Omental fat pad (tissue), 4 donors: ENCODE results near the gene RAB1A. TPM values are rescaled to one million over a fixed set of nuclear protein-coding genes. Genes with fewer than 3 reads are reported as not detected.
"Not testable (repeated sequence)": the region's sequence is repeated elsewhere in the genome, so short reads cannot be mapped to it uniquely, and the experiment has no call there.

ENCODE experiments used
- ATAC-seq: fragments of 150-250 bp; one replicate; pipeline ENCODE4 v1.9.1; 2016; ENCODE audit warnings: mild to moderate bottlenecking, moderate library complexity; ENCODE audit not compliant: low FRiP score
- DNase-seq: peaks from one replicate; pipeline ENCODE4 v3.0.0-alpha.2; 2019; ENCODE audit warnings: low spot score
- total RNA-seq, 4 donors: library from RNA; depleted of rRNA; stranded (reverse); fragments of >200 nt; gene quantifications; one replicate each; pipeline ENCODE4 v1.1.0, GENCODE V29; 2016
- TF ChIP-seq, protein P1 (sequence below), 3 donors: fragments of 450-650 bp; IDR thresholded peaks; one replicate each; pipeline ENCODE4 v1.5.1; 2016 to 2017; ENCODE audit warnings: antibody characterized with exemption in 3 of 3, mild to moderate bottlenecking in 3 of 3, moderate library complexity in 2 of 3

Gene RAB1A
- total RNA-seq, 4 donors from 2014 or later: 100 to 177 (median 113) TPM

DNA sequence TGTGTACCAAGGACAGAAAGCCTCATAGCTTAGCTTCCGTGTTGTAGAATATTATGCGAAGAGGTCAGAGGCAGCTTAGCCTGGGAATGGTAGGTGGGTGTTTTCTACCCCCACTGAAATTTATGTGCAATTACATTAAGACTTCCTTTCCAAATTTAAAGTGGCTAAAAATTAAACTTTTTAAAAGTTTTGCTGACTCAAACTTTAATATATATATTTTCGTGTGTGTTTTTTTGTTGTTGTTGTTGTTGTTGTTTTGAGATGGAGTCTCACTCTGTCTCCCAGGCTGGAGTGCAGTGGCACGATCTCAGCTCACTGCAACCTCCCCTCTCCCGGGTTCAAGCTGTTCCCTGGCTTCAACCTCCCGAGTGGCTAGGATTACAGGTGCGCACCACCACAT, 4.3 kb upstream of the RAB1A start:
- TF ChIP-seq, protein P1, sequence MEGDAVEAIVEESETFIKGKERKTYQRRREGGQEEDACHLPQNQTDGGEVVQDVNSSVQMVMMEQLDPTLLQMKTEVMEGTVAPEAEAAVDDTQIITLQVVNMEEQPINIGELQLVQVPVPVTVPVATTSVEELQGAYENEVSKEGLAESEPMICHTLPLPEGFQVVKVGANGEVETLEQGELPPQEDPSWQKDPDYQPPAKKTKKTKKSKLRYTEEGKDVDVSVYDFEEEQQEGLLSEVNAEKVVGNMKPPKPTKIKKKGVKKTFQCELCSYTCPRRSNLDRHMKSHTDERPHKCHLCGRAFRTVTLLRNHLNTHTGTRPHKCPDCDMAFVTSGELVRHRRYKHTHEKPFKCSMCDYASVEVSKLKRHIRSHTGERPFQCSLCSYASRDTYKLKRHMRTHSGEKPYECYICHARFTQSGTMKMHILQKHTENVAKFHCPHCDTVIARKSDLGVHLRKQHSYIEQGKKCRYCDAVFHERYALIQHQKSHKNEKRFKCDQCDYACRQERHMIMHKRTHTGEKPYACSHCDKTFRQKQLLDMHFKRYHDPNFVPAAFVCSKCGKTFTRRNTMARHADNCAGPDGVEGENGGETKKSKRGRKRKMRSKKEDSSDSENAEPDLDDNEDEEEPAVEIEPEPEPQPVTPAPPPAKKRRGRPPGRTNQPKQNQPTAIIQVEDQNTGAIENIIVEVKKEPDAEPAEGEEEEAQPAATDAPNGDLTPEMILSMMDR (IDR thresholded peaks at IDR 0.05): no peak
- ATAC-seq (no peak), DNase-seq (no peak)

DNA sequence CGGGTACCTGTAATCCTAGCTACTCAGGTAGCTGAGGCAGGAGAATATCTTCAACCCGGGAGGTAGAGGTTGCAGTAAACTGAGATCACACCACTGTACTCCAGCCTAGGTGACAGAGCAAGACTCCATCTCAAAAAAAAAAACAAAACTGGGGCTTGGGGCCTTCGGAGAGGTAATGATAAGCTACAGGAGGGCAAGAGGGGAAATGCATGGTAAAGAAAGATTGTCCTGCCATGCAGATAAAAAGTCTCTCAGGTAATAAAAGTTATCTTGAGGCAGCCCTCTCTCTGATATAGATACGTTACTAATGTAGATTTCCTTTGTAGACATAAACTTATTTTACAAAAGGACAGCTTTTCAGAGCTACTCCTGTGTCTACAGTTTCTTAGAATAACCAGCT, 3.7 kb upstream of the RAB1A start:
- DNase-seq: no peak
- no peak for ATAC-seq
- TF ChIP-seq, protein P1 (IDR thresholded peaks at IDR 0.05): no peak

DNA sequence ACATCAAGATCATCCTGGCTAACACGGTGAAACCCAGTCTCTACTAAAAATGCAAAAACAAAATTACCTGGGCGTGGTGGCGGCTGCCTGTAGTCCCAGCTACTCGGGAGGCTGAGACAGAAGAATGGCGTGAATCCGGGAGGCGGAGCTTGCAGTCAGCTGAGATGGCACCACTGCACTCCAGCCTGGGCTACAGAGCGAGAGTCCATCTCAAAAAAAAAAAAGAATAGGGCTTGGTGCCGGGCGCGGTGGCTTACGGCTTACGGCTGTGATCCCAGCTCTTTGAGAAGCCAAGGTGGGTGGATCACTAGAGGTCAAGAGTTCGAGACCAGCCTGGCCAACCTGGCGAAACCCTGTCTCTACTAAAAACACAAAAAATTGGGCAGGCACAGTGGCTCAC, 3.0 kb upstream of the RAB1A start:
- not testable (repeated sequence) for DNase-seq, ATAC-seq

DNA sequence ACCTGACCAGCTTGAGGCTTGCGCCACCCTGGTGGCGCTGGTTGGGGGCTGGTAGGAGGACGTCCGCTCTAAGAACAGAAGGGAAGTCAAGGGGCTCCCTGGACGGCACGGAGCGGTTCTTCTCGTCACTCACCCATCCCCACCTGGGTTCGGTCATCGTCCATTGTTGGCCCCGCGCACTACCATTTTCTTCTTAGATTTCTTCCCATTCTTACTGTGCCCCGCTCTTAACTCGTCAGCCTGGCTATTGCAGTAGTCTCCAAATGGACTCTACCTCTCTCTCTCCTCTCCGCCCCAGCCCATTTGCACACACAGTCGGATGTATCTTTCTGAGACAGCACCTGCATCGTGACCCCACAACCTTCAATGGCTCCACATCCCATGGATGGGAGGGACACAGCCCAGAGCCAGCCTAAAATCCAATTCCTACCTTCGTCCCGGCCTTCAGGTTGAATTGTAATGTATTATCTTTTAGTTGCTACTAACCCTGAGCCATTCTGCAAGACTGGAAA, 814 bp upstream of the RAB1A start:
- TF ChIP-seq, protein P1 (IDR thresholded peaks at IDR 0.05): no peak
- ATAC-seq (peak; percentile 48), DNase-seq (no peak)

DNA sequence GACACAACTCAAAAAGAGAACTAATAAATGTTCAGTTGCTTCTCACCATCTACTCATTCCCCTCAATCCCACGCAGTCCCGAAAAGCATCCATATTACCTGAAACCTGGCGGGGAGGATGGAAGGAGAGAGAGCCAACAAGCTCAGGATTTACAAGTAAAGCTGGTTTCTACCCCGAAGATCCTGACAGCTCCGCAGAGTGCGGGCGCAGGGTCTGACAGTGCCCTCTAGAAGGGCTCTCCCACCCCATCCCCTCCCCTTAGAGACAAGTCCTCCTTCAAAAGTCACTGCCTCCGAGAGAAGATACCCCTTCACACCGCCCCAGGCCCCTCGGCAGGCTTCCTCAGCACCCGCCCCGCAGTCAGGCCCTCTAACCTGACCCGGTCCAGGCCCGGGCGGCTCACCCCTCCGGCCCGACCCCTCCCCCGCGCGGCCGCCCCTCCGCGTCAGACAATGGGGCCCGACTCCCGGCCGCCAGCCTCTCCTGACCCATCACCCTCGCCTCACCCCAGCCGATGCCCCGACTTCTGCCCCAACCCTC, 550 bp downstream of the RAB1A start:
- TF ChIP-seq, protein P1 (IDR thresholded peaks at IDR 0.05): no peak
- ATAC-seq (peak; percentile 47), DNase-seq (peak; percentile 27)

DNA sequence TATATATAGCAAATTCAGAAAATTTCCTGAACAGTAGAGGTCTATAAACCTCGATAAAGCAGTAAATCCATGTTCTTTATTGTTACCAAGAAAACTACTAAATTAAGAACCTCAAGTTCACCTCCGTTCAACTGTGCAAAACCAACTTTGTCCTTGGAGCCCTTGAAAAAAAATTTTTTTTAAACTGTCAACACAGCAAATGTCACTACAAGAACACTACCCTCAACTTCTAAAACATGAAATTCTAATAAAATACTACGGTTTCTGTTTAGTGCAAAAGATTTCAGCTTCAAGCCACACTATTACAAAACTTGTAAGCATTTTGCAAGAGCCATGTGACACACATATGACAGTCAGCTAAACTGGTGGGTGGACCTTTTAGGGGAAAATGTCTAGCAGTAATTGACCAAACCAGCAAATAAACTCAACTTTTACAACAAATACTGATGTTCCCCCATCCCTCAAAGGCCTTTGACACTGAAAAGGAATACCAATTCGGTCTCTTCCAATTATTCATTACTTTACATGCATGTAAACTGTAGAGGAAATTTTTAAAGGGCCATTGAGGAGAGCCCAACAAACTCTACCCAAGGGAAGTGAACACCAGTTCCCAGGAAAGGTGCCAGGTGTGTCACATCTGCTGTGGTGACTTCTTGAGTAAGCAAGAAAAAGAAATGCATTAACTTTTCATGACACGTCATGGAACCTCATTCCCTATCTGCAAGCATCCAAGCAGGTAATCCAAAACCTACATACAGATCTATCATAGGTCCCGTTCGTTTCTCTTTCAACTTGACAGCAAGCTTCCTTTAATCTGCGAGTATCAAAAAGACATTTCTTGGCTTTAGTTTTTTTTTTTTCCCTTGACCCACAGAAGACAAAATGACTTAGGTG, 1.4 kb downstream of the RAB1A start:
- ATAC-seq (no peak), DNase-seq (no peak)
- TF ChIP-seq, protein P1 (IDR thresholded peaks at IDR 0.05): no peak

DNA sequence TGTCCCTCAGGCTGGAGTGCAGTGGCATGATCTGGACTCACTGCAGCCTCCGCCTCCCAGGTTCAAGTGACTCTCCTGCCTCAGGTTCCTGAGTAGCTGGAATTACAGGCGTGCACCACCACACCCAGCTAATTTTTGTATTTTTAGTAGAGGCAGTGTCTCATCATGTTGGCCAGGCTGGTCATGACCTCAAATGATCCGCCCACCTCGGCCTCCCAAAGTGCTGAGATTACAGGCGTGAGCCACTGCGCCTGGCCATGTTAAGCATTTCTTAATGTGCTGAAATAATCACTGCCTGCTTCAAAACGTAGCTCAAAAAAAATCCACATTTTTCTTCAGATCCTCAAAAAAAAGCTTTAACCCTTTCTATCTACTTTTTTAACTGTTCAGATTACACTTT, 4.4 kb downstream of the RAB1A start:
- DNase-seq: peak; percentile 35
- ATAC-seq: not testable (repeated sequence)

DNA sequence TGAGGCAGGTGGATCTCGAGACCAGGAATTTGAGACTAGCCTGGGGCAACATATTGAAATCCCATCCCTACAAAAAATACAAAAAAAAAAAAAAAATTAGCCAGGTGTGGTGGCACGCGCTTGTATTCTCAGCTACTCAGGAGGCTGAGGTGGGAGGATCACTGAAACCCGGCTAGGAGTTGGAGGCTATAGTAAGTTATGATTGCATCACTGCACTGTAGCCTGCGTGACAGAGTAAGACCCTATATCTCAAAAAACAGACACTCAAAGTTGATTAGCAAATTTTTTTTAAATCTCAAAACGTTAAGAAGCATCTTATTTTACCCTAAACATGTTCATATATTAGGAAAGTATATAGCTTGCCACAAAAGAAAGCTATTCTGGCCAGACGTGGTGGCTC, 7.6 kb downstream of the RAB1A start:
- DNase-seq (no peak), ATAC-seq (no peak)
- TF ChIP-seq, protein P1 (IDR thresholded peaks at IDR 0.05): no peak
